ENCODE results near the gene AIG1. TPM values are rescaled to one million over a fixed set of nuclear protein-coding genes. Genes with fewer than 3 reads are reported as not detected.
A peak's percentile ranks its signal among the peaks of the same experiment; 100 is the strongest.

AIG1 gene
- total RNA-seq, 1 donor from 2014 or later: 14.3 TPM

DNA sequence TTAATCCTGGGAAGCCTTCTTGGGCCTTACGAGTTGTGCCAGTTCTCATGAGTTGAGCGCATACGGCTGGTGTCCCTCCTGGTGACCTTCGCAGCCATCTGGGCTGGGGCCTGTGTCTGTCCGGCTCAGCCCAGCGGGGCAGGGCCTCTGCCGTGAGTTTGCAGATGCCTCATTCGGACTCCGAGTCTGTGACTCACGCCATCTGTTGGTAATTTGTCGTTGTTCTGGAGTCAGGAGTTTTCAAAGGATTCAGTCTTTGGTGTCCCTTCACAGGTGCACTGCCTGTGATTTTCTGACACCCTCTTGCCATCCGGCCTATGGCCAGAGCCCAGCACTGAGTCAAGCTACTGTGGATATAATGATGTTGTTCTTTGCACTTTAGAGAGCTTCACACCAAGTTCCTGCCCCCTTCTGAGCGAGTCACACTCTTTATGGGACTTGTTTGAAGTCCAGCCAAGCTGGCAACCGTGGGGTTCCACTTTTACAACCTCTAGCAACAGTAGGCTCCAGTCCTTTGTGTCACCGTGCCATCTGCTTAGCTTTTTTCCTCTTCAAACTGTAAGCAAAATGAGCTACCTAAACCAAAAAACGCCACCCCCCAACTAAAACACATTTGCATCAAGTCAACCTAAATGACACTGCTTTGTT lies 175.6 kb downstream of the AIG1 start:
- TF ChIP-seq, protein P1, sequence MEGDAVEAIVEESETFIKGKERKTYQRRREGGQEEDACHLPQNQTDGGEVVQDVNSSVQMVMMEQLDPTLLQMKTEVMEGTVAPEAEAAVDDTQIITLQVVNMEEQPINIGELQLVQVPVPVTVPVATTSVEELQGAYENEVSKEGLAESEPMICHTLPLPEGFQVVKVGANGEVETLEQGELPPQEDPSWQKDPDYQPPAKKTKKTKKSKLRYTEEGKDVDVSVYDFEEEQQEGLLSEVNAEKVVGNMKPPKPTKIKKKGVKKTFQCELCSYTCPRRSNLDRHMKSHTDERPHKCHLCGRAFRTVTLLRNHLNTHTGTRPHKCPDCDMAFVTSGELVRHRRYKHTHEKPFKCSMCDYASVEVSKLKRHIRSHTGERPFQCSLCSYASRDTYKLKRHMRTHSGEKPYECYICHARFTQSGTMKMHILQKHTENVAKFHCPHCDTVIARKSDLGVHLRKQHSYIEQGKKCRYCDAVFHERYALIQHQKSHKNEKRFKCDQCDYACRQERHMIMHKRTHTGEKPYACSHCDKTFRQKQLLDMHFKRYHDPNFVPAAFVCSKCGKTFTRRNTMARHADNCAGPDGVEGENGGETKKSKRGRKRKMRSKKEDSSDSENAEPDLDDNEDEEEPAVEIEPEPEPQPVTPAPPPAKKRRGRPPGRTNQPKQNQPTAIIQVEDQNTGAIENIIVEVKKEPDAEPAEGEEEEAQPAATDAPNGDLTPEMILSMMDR (IDR thresholded peaks at IDR 0.05; ENCODE audit: partially characterized antibody, unreplicated experiment): no peak
- H3K27me3 Mint-ChIP-seq (ENCODE audit: unreplicated experiment): no peaks in the 10 kb centered on the region
- peak; percentile 56 for DNase-seq
- H3K27ac Mint-ChIP-seq (ENCODE audit: unreplicated experiment): peak overlapping the region; percentile 76
- peaks cover 8% of the 10 kb centered on the region for H3K4me1 Mint-ChIP-seq (ENCODE audit: low read depth, unreplicated experiment)
- H3K4me3 Mint-ChIP-seq (ENCODE audit: unreplicated experiment): no peak overlapping the region
- H3K36me3 Mint-ChIP-seq (ENCODE audit: unreplicated experiment): no peaks in the 10 kb centered on the region
- no peaks in the 10 kb centered on the region for H3K9me3 Mint-ChIP-seq (ENCODE audit: unreplicated experiment)

DNA sequence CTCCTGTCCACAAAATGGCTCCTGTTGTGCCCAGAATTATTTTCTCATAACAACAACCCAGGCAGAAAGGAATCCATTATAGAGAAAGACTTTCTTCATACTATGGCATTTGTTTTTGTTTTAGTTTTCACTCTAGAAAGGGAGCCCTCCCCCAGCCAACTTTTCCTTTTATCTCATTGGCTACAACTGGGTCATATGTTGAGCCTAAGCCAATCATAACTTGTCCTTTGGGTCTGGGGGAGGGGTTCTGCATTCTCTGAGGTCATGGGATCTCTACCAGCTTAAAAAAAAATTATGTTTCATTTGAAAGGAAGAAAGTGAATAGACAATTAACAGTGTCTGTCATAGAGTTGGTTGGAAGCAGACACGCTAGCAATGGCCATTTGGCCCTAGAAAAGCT lies 177.6 kb downstream of the AIG1 start:
- DNase-seq: no peak
- no peaks in the 10 kb centered on the region for H3K9me3 Mint-ChIP-seq (ENCODE audit: unreplicated experiment)
- TF ChIP-seq, protein P1 (IDR thresholded peaks at IDR 0.05; ENCODE audit: partially characterized antibody, unreplicated experiment): no peak
- no peak overlapping the region for H3K4me3 Mint-ChIP-seq (ENCODE audit: unreplicated experiment)
- H3K27ac Mint-ChIP-seq (ENCODE audit: unreplicated experiment): no peak overlapping the region
- H3K36me3 Mint-ChIP-seq (ENCODE audit: unreplicated experiment): no peaks in the 10 kb centered on the region
- peaks cover 6% of the 10 kb centered on the region for H3K4me1 Mint-ChIP-seq (ENCODE audit: low read depth, unreplicated experiment)
- H3K27me3 Mint-ChIP-seq (ENCODE audit: unreplicated experiment): no peaks in the 10 kb centered on the region

DNA sequence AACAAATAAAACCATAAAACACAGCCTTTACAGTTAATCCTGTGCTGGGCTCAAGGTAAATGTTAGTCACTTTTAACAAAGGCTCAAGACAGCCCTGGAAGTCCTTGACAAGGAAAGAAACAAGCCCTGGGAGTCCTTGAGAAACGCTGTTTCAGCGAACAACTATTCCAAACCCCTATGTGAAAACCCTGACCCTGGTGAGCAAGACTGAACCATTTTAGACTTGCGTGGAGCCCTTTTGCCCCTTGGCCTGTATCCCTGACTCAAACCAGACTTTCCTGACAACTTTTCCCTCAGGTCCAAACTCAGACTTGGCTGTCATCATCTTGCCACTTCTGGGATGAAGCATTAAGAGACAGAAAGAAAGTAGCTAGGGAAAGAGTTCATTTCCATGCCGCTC lies 180.4 kb downstream of the AIG1 start:
- no peak overlapping the region for H3K4me3 Mint-ChIP-seq (ENCODE audit: unreplicated experiment)
- peaks cover 2% of the 10 kb centered on the region for H3K4me1 Mint-ChIP-seq (ENCODE audit: low read depth, unreplicated experiment)
- no peak for DNase-seq
- no peaks in the 10 kb centered on the region for H3K27me3 Mint-ChIP-seq (ENCODE audit: unreplicated experiment)
- peaks cover 3% of the 10 kb centered on the region for H3K36me3 Mint-ChIP-seq (ENCODE audit: unreplicated experiment)
- H3K9me3 Mint-ChIP-seq (ENCODE audit: unreplicated experiment): peaks cover 1% of the 10 kb centered on the region
- H3K27ac Mint-ChIP-seq (ENCODE audit: unreplicated experiment): no peak overlapping the region
- TF ChIP-seq, protein P1 (IDR thresholded peaks at IDR 0.05; ENCODE audit: partially characterized antibody, unreplicated experiment): no peak

DNA sequence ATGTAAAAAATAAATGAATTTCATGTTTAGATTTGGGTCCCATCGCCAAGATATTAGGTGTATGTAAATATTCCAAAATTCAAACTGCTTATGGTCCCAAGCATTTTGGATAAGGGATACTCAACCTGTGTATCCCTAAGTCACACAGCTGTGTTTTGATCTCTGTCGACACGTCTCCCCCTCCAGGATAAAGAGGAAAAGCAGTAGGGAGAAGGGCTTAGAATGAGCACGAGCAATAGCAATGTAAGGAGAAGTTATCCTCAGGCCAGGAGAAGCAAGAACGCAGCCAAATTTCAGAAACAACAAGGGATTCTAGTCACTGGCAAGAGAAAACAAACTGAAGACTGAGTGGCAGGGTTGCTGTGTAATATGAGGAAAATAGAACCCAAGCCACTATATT lies 181.2 kb downstream of the AIG1 start:
- H3K9me3 Mint-ChIP-seq (ENCODE audit: unreplicated experiment): peaks cover 1% of the 10 kb centered on the region
- TF ChIP-seq, protein P1 (IDR thresholded peaks at IDR 0.05; ENCODE audit: partially characterized antibody, unreplicated experiment): no peak
- no peak overlapping the region for H3K4me3 Mint-ChIP-seq (ENCODE audit: unreplicated experiment)
- H3K36me3 Mint-ChIP-seq (ENCODE audit: unreplicated experiment): peaks cover 6% of the 10 kb centered on the region
- no peaks in the 10 kb centered on the region for H3K27me3 Mint-ChIP-seq (ENCODE audit: unreplicated experiment)
- no peak for DNase-seq
- H3K4me1 Mint-ChIP-seq (ENCODE audit: low read depth, unreplicated experiment): no peaks in the 10 kb centered on the region
- no peak overlapping the region for H3K27ac Mint-ChIP-seq (ENCODE audit: unreplicated experiment)

DNA sequence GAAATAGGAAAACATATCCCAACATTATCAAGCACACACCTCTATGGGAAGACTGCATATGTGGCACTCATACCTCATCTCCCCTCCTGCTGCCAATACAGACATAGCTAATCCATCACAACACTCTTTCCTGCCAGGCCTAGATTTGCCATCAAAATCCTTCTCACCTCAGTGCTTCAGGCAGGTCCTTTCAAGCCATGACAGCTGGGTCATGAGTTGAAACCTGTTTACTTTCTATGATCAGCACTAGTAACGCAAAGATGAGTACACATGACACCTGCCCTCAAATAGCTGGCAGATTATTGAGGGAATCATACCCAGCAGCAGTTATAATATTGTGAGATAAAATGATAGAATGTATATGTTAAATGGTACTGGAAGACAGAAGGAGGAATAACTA lies 183.1 kb downstream of the AIG1 start:
- H3K36me3 Mint-ChIP-seq (ENCODE audit: unreplicated experiment): peaks cover 6% of the 10 kb centered on the region
- TF ChIP-seq, protein P1 (IDR thresholded peaks at IDR 0.05; ENCODE audit: partially characterized antibody, unreplicated experiment): no peak
- peaks cover 1% of the 10 kb centered on the region for H3K9me3 Mint-ChIP-seq (ENCODE audit: unreplicated experiment)
- H3K4me1 Mint-ChIP-seq (ENCODE audit: low read depth, unreplicated experiment): no peaks in the 10 kb centered on the region
- H3K27me3 Mint-ChIP-seq (ENCODE audit: unreplicated experiment): no peaks in the 10 kb centered on the region
- DNase-seq: no peak
- H3K27ac Mint-ChIP-seq (ENCODE audit: unreplicated experiment): no peak overlapping the region
- H3K4me3 Mint-ChIP-seq (ENCODE audit: unreplicated experiment): no peak overlapping the region
